HG03064 (cell line): ENCODE measurements around the gene GPR32.
"Not testable (repeated sequence)": the region's sequence is repeated elsewhere in the genome, so short reads cannot be mapped to it uniquely, and the experiment has no call there.

Experiments used
- ATAC-seq: cut with Tn5 transposase; IDR thresholded peaks from one replicate; pipeline ENCODE4 v1.9.1; 2021; ENCODE audit warnings: low read depth; ENCODE audit not compliant: unreplicated experiment

GPR32 gene

DNA sequence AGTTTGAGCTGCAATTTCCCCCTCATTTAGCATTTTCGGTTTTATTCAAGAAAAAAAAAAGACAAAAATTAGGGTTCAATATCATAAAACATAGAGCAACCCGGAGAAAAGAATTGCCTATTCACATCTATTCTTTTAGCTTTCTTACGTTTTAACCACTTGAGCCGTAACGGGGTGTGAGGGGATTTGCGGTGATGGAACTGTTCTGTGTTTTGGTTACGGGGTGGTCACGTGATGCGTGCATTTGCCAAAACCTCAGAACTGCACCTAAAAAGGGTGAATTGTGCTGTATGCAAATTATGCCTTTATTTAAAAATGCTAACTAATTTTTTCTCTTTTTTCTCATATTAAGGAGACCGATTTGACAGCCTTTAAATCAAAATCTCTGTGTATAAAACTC, 25.0 kb upstream of the GPR32 start:
- no peak for ATAC-seq

GRCh38 chr19:50747141-50747540, 23.1 kb upstream of the GPR32 start:
- ATAC-seq, result not testable (repeated sequence)

- ATAC-seq, result no peak
These were observed 20.8 kb upstream of the GPR32 start for GRCh38 chr19:50749490-50749889.

- no peak for ATAC-seq
These were observed 20.3 kb upstream of the GPR32 start for GRCh38 chr19:50750010-50750409.

GRCh38 chr19:50753879-50754278, 16.4 kb upstream of the GPR32 start:
- no peak for ATAC-seq

DNA sequence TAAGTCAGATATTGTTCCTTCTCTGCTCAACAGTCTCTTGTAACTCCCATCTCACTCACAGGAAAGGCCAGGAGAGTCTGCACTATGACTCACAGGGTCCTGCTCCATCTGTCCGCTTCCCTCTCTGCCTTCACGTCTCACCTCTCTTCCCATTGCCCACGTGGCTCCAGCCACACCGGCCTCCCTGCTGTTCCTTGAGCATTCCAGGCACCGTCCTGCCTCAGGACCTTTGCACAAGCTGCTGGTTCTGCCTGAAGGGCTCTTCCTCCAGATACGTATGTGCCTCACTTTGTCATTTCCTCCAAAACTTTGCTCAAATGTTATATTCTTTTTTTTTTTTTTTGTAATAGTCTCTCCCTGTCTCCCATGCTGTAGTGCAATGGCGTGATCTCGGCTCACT, 14.0 kb upstream of the GPR32 start:
- not testable (repeated sequence) for ATAC-seq

DNA sequence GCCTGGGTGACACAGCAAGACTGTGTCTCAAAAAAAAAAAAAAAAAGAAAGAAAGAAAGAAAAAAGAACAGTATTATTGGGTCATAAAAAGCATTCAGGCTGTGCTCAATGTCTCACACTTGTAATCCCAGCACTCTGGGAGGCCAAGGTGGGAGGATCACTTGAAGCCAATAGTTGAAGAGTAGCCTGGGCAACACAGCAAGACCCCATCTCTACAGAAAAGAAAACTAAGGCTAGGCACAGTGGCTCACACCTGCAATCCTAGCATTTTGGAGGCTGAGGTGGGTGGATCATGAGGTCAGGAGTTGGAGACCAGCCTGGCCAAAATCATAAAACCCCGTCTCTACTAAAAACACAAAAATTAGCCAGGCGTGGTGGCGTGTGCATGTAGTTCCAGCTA, 12.6 kb upstream of the GPR32 start:
- not testable (repeated sequence) for ATAC-seq

DNA sequence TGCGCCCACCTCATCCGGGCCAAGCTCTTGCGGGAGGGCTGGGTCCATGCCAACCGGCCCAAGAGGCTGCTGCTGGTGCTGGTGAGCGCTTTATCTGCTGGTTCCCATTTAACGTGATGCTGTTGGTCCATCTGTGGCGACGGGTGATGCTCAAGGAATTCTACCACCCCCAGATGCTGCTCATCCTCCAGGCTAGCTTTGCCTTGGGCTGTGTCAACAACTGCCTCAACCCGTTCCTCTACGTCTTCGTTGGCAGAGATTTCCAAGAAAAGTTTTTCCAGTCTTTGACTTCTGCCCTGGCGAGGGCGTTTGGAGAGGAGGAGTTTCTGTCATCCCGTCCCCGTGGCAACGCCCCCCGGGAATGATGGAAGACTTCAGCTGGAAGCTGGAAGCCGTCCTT, 11.2 kb upstream of the GPR32 start:
- ATAC-seq, result not testable (repeated sequence)

- ATAC-seq, result no peak
These were observed 10.4 kb upstream of the GPR32 start for GRCh38 chr19:50759886-50760285.

- not testable (repeated sequence) for ATAC-seq
These were observed 8.8 kb upstream of the GPR32 start for GRCh38 chr19:50761501-50761900.

- not testable (repeated sequence) for ATAC-seq
These were observed 6.7 kb upstream of the GPR32 start for GRCh38 chr19:50763521-50763920.

- ATAC-seq, result no peak
These were observed 5.9 kb upstream of the GPR32 start for GRCh38 chr19:50764409-50764808.

- not testable (repeated sequence) for ATAC-seq
These were observed 3.5 kb upstream of the GPR32 start for GRCh38 chr19:50766746-50767145.

- not testable (repeated sequence) for ATAC-seq
These were observed 3.0 kb upstream of the GPR32 start for GRCh38 chr19:50767263-50767662.

DNA sequence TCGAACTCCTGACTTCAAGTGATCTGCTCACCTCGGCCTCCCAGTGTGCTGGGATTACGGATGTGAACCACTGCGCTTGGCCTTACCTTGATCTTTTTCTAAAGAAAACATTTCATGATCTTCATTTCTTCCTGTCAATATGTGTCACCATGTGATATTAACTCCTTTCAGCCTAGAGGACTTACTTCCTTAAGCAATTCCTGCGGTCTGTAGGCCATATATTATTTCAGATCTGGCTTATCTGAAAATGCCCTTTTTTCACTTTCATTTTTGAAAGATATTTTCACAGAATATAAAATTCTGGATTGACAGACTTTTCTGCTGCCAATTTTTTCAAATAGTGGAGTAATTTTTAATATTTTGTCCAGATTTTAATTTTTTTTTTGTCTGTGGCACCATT, 2.0 kb upstream of the GPR32 start:
- no peak for ATAC-seq

GRCh38 chr19:50770888-50771287, 624 bp downstream of the GPR32 start:
- ATAC-seq, result no peak

- ATAC-seq, result no peak
These were observed 2.2 kb downstream of the GPR32 start for GRCh38 chr19:50772476-50772875.

- not testable (repeated sequence) for ATAC-seq
These were observed 2.6 kb downstream of the GPR32 start for GRCh38 chr19:50772912-50773311.

GRCh38 chr19:50773454-50773853, 3.2 kb downstream of the GPR32 start:
- not testable (repeated sequence) for ATAC-seq

DNA sequence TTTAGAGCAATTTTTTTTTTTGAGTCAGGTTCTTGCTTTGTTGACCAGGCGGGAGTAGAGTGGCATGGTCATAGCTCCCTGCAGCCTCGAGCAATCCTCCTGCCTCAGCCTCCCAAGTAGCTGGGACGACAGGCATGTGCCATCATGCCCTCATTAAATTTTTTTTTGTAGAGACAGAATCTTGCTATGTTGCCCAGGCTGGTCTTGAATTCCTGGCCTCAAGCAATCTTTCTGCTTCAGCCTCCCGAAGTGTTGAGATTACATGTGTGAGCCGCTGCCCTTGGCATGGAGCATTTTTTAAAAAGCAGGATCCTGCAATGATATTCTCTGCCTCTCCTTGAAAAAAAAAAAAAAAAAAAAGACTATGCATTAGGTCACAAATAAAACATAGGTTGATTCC, 5.9 kb downstream of the GPR32 start:
- ATAC-seq, result no peak

- ATAC-seq, result no peak
These were observed 7.0 kb downstream of the GPR32 start for GRCh38 chr19:50777261-50777660.

DNA sequence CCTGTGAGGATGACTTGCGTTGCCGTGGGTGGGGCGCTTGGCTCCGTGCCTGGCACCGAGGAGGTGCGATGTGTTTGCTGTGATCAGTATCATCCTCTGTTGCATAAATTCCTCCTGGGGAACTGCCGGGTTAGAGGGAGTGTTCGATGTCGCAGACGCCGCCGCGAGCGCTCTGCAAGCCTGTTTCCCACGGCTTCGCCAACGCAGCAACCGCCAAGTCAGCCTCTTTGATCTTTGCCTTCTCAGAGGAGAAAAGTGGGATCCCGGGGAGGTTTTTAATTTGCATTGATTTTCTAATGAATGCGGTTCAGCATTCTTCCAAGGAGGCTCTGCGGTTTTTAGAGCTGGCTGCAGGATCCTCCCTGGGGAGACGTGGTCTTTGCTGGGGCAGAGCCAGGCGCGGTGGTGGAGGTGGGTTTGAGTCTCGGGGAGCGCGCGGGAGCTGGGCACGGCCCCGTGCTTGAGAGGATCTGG, 7.6 kb downstream of the GPR32 start:
- no peak for ATAC-seq

DNA sequence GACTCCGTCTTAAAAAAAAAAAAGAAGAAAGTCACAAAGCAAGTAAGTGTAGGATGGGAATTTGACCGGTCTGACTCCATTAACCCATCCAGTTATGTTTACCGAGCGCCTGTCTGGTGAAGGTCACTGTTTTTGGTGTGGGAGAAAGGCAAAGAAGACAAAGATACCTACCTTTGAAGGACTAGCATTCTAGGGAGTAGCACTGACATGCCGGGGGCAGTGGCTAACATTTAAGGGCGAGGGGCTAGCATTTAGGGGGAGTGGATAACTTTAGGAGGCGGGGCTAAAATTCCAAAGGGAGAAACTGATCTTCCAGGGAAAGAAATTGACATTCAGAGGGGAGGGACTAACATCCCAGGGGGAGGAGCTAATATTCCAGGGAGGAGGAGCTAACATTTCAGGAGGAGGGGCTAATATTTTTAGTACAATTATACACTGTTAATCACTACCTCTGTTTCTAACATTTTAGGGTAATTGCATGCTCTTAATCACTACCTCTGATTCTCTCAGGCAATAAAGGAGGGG, 8.7 kb downstream of the GPR32 start:
- no peak for ATAC-seq
